ENCODE data around the gene CHRND.

CHRND gene

GRCh38 chr2:232483311-232483922, 42.5 kb upstream of the CHRND start:
- Histone ChIP-seq H3K4me3 (ENCODE audit: low read depth in 1 of 2, low read length in 2 of 2) (no peak overlapping the region), H3K9ac (ENCODE audit: low read depth in 1 of 2, low read length in 2 of 2) (no peak overlapping the region), H3K4me1 (ENCODE audit: control insufficient read depth in 1 of 2, insufficient read depth in 2 of 2, low read length in 2 of 2) (no peaks in the 10 kb centered on the region), H3K36me3 (ENCODE audit: control insufficient read depth in 1 of 2, insufficient read depth in 2 of 2, low read length in 2 of 2) (no peaks in the 10 kb centered on the region), H3K9me3 (ENCODE audit: control insufficient read depth in 1 of 2, low read length in 2 of 2) (no peaks in the 10 kb centered on the region), H3K27ac (ENCODE audit: low read depth, low read length) (no peak overlapping the region), H3K27me3 (ENCODE audit: control insufficient read depth in 1 of 2, insufficient read depth in 2 of 2, low read length in 2 of 2) (peaks cover 30 to 33% of the 10 kb centered on the region in 2 donors)

GRCh38 chr2:232483923-232484627, 41.9 kb upstream of the CHRND start:
- peaks cover 35% of the 10 kb centered on the region in 2 donors for H3K27me3 ChIP-seq (ENCODE audit: control insufficient read depth in 1 of 2, insufficient read depth in 2 of 2, low read length in 2 of 2)
- no peaks in the 10 kb centered on the region for H3K9me3 ChIP-seq (ENCODE audit: control insufficient read depth in 1 of 2, low read length in 2 of 2)
- no peaks in the 10 kb centered on the region for H3K36me3 ChIP-seq (ENCODE audit: control insufficient read depth in 1 of 2, insufficient read depth in 2 of 2, low read length in 2 of 2)
- H3K27ac ChIP-seq (ENCODE audit: low read depth, low read length): no peak overlapping the region
- no peaks in the 10 kb centered on the region for H3K4me1 ChIP-seq (ENCODE audit: control insufficient read depth in 1 of 2, insufficient read depth in 2 of 2, low read length in 2 of 2)
- no peak overlapping the region for H3K4me3 ChIP-seq (ENCODE audit: low read depth in 1 of 2, low read length in 2 of 2)
- no peak overlapping the region for H3K9ac ChIP-seq (ENCODE audit: low read depth in 1 of 2, low read length in 2 of 2)

GRCh38 chr2:232484628-232485347, 41.2 kb upstream of the CHRND start:
- no peak overlapping the region for H3K4me3 ChIP-seq (ENCODE audit: low read depth in 1 of 2, low read length in 2 of 2)
- H3K9me3 ChIP-seq (ENCODE audit: control insufficient read depth in 1 of 2, low read length in 2 of 2): no peaks in the 10 kb centered on the region
- H3K36me3 ChIP-seq (ENCODE audit: control insufficient read depth in 1 of 2, insufficient read depth in 2 of 2, low read length in 2 of 2): no peaks in the 10 kb centered on the region
- H3K4me1 ChIP-seq (ENCODE audit: control insufficient read depth in 1 of 2, insufficient read depth in 2 of 2, low read length in 2 of 2): no peaks in the 10 kb centered on the region
- H3K27me3 ChIP-seq (ENCODE audit: control insufficient read depth in 1 of 2, insufficient read depth in 2 of 2, low read length in 2 of 2): peaks cover 35% of the 10 kb centered on the region in 2 donors
- no peak overlapping the region for H3K9ac ChIP-seq (ENCODE audit: low read depth in 1 of 2, low read length in 2 of 2)
- H3K27ac ChIP-seq (ENCODE audit: low read depth, low read length): no peak overlapping the region

- Histone ChIP-seq H3K9me3 (ENCODE audit: control insufficient read depth in 1 of 2, low read length in 2 of 2) (no peaks in the 10 kb centered on the region), H3K27ac (ENCODE audit: low read depth, low read length) (no peak overlapping the region), H3K27me3 (ENCODE audit: control insufficient read depth in 1 of 2, insufficient read depth in 2 of 2, low read length in 2 of 2) (peaks cover 35 to 40% of the 10 kb centered on the region in 2 donors), H3K4me1 (ENCODE audit: control insufficient read depth in 1 of 2, insufficient read depth in 2 of 2, low read length in 2 of 2) (no peaks in the 10 kb centered on the region), H3K9ac (ENCODE audit: low read depth in 1 of 2, low read length in 2 of 2) (no peak overlapping the region), H3K36me3 (ENCODE audit: control insufficient read depth in 1 of 2, insufficient read depth in 2 of 2, low read length in 2 of 2) (no peaks in the 10 kb centered on the region), H3K4me3 (ENCODE audit: low read depth in 1 of 2, low read length in 2 of 2) (no peak overlapping the region)
Measured at GRCh38 chr2:232485348-232485756, 40.6 kb upstream of the CHRND start.

- Histone ChIP-seq H3K4me3 (ENCODE audit: low read depth in 1 of 2, low read length in 2 of 2) (no peak overlapping the region), H3K27me3 (ENCODE audit: control insufficient read depth in 1 of 2, insufficient read depth in 2 of 2, low read length in 2 of 2) (peaks cover 35 to 41% of the 10 kb centered on the region in 2 donors)
Measured at GRCh38 chr2:232485757-232486557, 40.0 kb upstream of the CHRND start.

GRCh38 chr2:232486558-232487384, 39.2 kb upstream of the CHRND start:
- H3K9ac ChIP-seq (ENCODE audit: low read depth in 1 of 2, low read length in 2 of 2): no peak overlapping the region
- H3K27ac ChIP-seq (ENCODE audit: low read depth, low read length): no peak overlapping the region
- no peaks in the 10 kb centered on the region for H3K36me3 ChIP-seq (ENCODE audit: control insufficient read depth in 1 of 2, insufficient read depth in 2 of 2, low read length in 2 of 2)
- H3K27me3 ChIP-seq (ENCODE audit: control insufficient read depth in 1 of 2, insufficient read depth in 2 of 2, low read length in 2 of 2): peaks cover 35 to 41% of the 10 kb centered on the region in 2 donors
- no peak overlapping the region for H3K4me3 ChIP-seq (ENCODE audit: low read depth in 1 of 2, low read length in 2 of 2)
- H3K9me3 ChIP-seq (ENCODE audit: control insufficient read depth in 1 of 2, low read length in 2 of 2): no peaks in the 10 kb centered on the region
- no peaks in the 10 kb centered on the region for H3K4me1 ChIP-seq (ENCODE audit: control insufficient read depth in 1 of 2, insufficient read depth in 2 of 2, low read length in 2 of 2)

More at GRCh38 chr2:232485757-232486557, 40.0 kb upstream of the CHRND start:
- no peak overlapping the region for H3K9ac ChIP-seq (ENCODE audit: low read depth in 1 of 2, low read length in 2 of 2)
- no peaks in the 10 kb centered on the region for H3K9me3 ChIP-seq (ENCODE audit: control insufficient read depth in 1 of 2, low read length in 2 of 2)
- no peaks in the 10 kb centered on the region for H3K4me1 ChIP-seq (ENCODE audit: control insufficient read depth in 1 of 2, insufficient read depth in 2 of 2, low read length in 2 of 2)
- H3K27ac ChIP-seq (ENCODE audit: low read depth, low read length): no peak overlapping the region
- H3K36me3 ChIP-seq (ENCODE audit: control insufficient read depth in 1 of 2, insufficient read depth in 2 of 2, low read length in 2 of 2): no peaks in the 10 kb centered on the region

GRCh38 chr2:232487385-232488096, 38.4 kb upstream of the CHRND start, which contains the start of gene ECEL1:
TSS of gene ECEL1 (minus strand) at chr2:232487834. CDS start at chr2:232486653, 1,181 bp downstream.
- Histone ChIP-seq H3K9ac (ENCODE audit: low read depth in 1 of 2, low read length in 2 of 2) (no peak within 1 kb of the TSS), H3K9me3 (ENCODE audit: control insufficient read depth in 1 of 2, low read length in 2 of 2) (no peaks in the 10 kb centered on the region), H3K4me3 (ENCODE audit: low read depth in 1 of 2, low read length in 2 of 2) (no peak within 1 kb of the TSS), H3K27ac (ENCODE audit: low read depth, low read length) (no peak within 1 kb of the TSS), H3K27me3 (ENCODE audit: control insufficient read depth in 1 of 2, insufficient read depth in 2 of 2, low read length in 2 of 2) (peaks cover 35 to 41% of the 10 kb centered on the region in 2 donors), H3K36me3 (ENCODE audit: control insufficient read depth in 1 of 2, insufficient read depth in 2 of 2, low read length in 2 of 2) (no peaks in the 10 kb centered on the region), H3K4me1 (ENCODE audit: control insufficient read depth in 1 of 2, insufficient read depth in 2 of 2, low read length in 2 of 2) (no peaks in the 10 kb centered on the region)

GRCh38 chr2:232488097-232488711, 37.8 kb upstream of the CHRND start:
- Histone ChIP-seq H3K27me3 (ENCODE audit: control insufficient read depth in 1 of 2, insufficient read depth in 2 of 2, low read length in 2 of 2) (peaks cover 35 to 41% of the 10 kb centered on the region in 2 donors), H3K4me1 (ENCODE audit: control insufficient read depth in 1 of 2, insufficient read depth in 2 of 2, low read length in 2 of 2) (no peaks in the 10 kb centered on the region), H3K9ac (ENCODE audit: low read depth in 1 of 2, low read length in 2 of 2) (no peak overlapping the region), H3K27ac (ENCODE audit: low read depth, low read length) (no peak overlapping the region), H3K36me3 (ENCODE audit: control insufficient read depth in 1 of 2, insufficient read depth in 2 of 2, low read length in 2 of 2) (no peaks in the 10 kb centered on the region), H3K9me3 (ENCODE audit: control insufficient read depth in 1 of 2, low read length in 2 of 2) (no peaks in the 10 kb centered on the region), H3K4me3 (ENCODE audit: low read depth in 1 of 2, low read length in 2 of 2) (no peak overlapping the region)

Measured in duodenal mucosa (tissue), 2 donors.